ENCODE results near the gene SNX24. TPM values are rescaled to one million over a fixed set of nuclear protein-coding genes. Genes with fewer than 3 reads are reported as not detected.

The SNX24 gene
- total RNA-seq, 1 donor from 2014 or later: 20.4 TPM

- H3K9me3 Mint-ChIP-seq (ENCODE audit: low read depth): no peaks in the 10 kb centered on the region
- no peak for TF ChIP-seq CTCF (IDR thresholded peaks at IDR 0.05; ENCODE audit: unreplicated experiment)
- H3K27ac Mint-ChIP-seq: no peak overlapping the region
- H3K27me3 Mint-ChIP-seq: no peaks in the 10 kb centered on the region
- peaks cover 5% of the 10 kb centered on the region for H3K4me1 Mint-ChIP-seq (ENCODE audit: low read depth)
- H3K4me3 Mint-ChIP-seq (ENCODE audit: low read depth): no peak overlapping the region
- DNase-seq (ENCODE audit: low spot score, unreplicated experiment): no peak
- no peaks in the 10 kb centered on the region for H3K36me3 Mint-ChIP-seq (ENCODE audit: insufficient read depth)
Measured at GRCh38 chr5:122984425-122984824, 139.0 kb downstream of the SNX24 start.

GRCh38 chr5:122985006-122985700 lies 139.7 kb downstream of the SNX24 start:
- no peaks in the 10 kb centered on the region for H3K27me3 Mint-ChIP-seq

GRCh38 chr5:122985954-122986721 lies 140.7 kb downstream of the SNX24 start:
- no peak for TF ChIP-seq CTCF (IDR thresholded peaks at IDR 0.05; ENCODE audit: unreplicated experiment)
- Mint-ChIP-seq H3K4me3 (ENCODE audit: low read depth) (no peak overlapping the region), H3K9me3 (ENCODE audit: low read depth) (no peaks in the 10 kb centered on the region), H3K27ac (no peak overlapping the region), H3K27me3 (no peaks in the 10 kb centered on the region), H3K4me1 (ENCODE audit: low read depth) (peaks cover 1% of the 10 kb centered on the region), H3K36me3 (ENCODE audit: insufficient read depth) (no peaks in the 10 kb centered on the region)
- DNase-seq (ENCODE audit: low spot score, unreplicated experiment): no peak

More at GRCh38 chr5:122985006-122985700, 139.7 kb downstream of the SNX24 start:
- peaks cover 1% of the 10 kb centered on the region for H3K4me1 Mint-ChIP-seq (ENCODE audit: low read depth)
- H3K36me3 Mint-ChIP-seq (ENCODE audit: insufficient read depth): no peaks in the 10 kb centered on the region
- no peak for DNase-seq (ENCODE audit: low spot score, unreplicated experiment)
- TF ChIP-seq CTCF (IDR thresholded peaks at IDR 0.05; ENCODE audit: unreplicated experiment): no peak
- no peak overlapping the region for H3K27ac Mint-ChIP-seq
- no peak overlapping the region for H3K4me3 Mint-ChIP-seq (ENCODE audit: low read depth)
- no peaks in the 10 kb centered on the region for H3K9me3 Mint-ChIP-seq (ENCODE audit: low read depth)

- no peaks in the 10 kb centered on the region for H3K27me3 Mint-ChIP-seq
- no peak for TF ChIP-seq CTCF (IDR thresholded peaks at IDR 0.05; ENCODE audit: unreplicated experiment)
- no peak for DNase-seq (ENCODE audit: low spot score, unreplicated experiment)
- no peaks in the 10 kb centered on the region for H3K36me3 Mint-ChIP-seq (ENCODE audit: insufficient read depth)
- no peak overlapping the region for H3K4me3 Mint-ChIP-seq (ENCODE audit: low read depth)
- H3K4me1 Mint-ChIP-seq (ENCODE audit: low read depth): peaks cover 6% of the 10 kb centered on the region
- H3K27ac Mint-ChIP-seq: no peak overlapping the region
- H3K9me3 Mint-ChIP-seq (ENCODE audit: low read depth): no peaks in the 10 kb centered on the region
Measured at GRCh38 chr5:122996091-122996490, 150.7 kb downstream of the SNX24 start.

- Mint-ChIP-seq H3K27me3 (no peaks in the 10 kb centered on the region), H3K4me3 (ENCODE audit: low read depth) (no peak overlapping the region), H3K4me1 (ENCODE audit: low read depth) (peaks cover 6% of the 10 kb centered on the region), H3K27ac (no peak overlapping the region), H3K36me3 (ENCODE audit: insufficient read depth) (no peaks in the 10 kb centered on the region), H3K9me3 (ENCODE audit: low read depth) (no peaks in the 10 kb centered on the region)
- DNase-seq (ENCODE audit: low spot score, unreplicated experiment): no peak
- TF ChIP-seq CTCF (IDR thresholded peaks at IDR 0.05; ENCODE audit: unreplicated experiment): no peak
Measured at GRCh38 chr5:122997294-122997693, 151.9 kb downstream of the SNX24 start.
